GM21723 (cell line): Measurements from ENCODE around the gene GNAI2.

Source experiments
- ATAC-seq: cut with Tn5 transposase; IDR thresholded peaks from one replicate; pipeline ENCODE4 v1.9.1; 2021; ENCODE audit warnings: mild to moderate bottlenecking, moderate library complexity; ENCODE audit not compliant: unreplicated experiment

Gene GNAI2

DNA sequence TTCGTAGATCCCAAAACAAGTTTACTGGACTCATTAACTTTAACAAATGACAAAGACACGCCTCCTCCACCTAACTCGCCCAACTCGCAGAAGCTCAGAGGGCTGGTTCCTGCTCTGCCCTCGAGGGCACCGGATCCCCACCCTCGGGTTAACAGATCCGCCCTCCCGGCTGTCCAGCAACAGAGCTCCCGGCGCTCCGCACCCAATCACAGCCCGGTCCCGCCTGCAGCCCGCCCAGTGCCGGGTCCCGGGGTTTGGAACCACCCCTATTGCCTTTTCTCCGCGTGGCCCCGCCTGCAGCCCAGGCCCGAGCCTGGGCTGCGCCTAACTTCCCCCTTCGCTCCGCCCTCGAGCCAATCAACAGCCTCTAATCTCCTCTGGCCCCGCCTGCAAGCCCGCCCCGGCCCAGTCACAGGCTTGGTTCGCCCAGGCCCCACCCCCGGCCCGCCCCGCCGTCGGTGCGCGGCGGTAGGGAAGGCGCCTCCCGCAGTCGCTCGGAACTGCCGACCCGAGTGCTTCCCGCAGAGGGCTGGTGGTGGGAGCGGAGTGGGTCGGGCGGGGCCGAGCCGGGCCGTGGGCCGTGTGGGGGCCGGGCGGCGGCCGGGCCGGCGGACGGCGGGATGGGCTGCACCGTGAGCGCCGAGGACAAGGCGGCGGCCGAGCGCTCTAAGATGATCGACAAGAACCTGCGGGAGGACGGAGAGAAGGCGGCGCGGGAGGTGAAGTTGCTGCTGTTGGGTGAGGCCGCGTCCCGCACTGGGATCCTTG lies at the start of gene GNAI2:
Gene GNAI2, plus strand, starts transcription at position 489 of the 768 bp plus-strand sequence. Its CDS starts 132 bp downstream, at position 621.
- peak; percentile 93 for ATAC-seq

DNA sequence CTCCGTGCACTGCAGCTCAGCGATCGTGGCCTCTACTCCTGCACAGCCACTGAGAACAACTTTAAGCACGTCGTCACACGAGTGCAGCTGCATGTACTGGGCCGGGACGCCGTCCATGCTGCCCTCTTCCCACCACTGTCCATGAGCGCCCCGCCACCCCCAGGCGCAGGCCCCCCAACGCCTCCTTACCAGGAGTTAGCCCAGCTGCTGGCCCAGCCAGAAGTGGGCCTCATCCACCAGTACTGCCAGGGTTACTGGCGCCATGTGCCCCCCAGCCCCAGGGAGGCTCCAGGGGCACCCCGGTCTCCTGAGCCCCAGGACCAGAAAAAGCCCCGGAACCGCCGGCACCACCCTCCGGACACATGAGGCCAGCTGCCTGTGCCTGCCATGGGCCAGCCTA lies 48.3 kb upstream of the GNAI2 start:
- ATAC-seq: no peak

GRCh38 chr3:50189274-50189673 lies 46.7 kb upstream of the GNAI2 start:
- no peak for ATAC-seq

DNA sequence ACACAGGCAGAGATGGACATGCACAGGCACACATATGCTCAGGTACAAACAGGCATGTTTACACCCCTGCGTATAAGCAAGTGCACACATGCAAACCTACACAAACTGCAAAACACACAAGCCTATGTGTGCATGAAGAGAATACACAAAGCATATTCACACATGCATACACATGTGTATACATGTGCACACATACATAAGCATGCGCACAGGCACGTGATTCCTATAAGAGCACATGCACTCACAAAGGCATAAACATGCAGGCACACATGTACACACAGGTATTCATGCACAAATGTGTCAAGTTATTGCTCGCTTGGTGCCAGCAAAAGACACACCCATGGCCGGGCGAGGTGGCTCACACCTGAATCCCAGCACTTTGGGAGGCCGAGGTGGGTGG lies 46.0 kb upstream of the GNAI2 start:
- no peak for ATAC-seq

GRCh38 chr3:50190936-50191660 lies 44.9 kb upstream of the GNAI2 start, which contains the start of gene GNAT1:
GNAT1 (plus strand) TSS chr3:50191610; CDS start chr3:50191726, 116 bp downstream.
- no peak for ATAC-seq

GRCh38 chr3:50192124-50192523 lies 43.9 kb upstream of the GNAI2 start:
- no peak for ATAC-seq

GRCh38 chr3:50192689-50193141 lies 43.3 kb upstream of the GNAI2 start:
- no peak for ATAC-seq

- no peak for ATAC-seq
Measured at GRCh38 chr3:50193286-50193685, 42.7 kb upstream of the GNAI2 start.

DNA sequence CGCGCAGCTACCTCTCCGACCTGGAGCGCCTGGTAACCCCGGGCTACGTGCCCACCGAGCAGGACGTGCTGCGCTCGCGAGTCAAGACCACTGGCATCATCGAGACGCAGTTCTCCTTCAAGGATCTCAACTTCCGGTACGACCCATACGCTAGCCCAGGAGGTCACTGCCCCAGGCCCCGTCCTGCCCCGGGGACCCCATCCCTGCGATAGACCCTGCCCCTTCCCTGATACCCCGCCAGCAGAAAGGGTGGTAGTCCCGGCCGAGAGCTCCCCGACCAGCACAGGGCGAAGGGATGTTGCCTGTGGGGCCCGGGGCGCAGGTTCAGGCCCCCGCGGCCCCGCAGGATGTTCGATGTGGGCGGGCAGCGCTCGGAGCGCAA lies 42.3 kb upstream of the GNAI2 start:
- ATAC-seq: no peak

GRCh38 chr3:50194128-50194902 lies 41.7 kb upstream of the GNAI2 start:
- ATAC-seq: peak; percentile 72

DNA sequence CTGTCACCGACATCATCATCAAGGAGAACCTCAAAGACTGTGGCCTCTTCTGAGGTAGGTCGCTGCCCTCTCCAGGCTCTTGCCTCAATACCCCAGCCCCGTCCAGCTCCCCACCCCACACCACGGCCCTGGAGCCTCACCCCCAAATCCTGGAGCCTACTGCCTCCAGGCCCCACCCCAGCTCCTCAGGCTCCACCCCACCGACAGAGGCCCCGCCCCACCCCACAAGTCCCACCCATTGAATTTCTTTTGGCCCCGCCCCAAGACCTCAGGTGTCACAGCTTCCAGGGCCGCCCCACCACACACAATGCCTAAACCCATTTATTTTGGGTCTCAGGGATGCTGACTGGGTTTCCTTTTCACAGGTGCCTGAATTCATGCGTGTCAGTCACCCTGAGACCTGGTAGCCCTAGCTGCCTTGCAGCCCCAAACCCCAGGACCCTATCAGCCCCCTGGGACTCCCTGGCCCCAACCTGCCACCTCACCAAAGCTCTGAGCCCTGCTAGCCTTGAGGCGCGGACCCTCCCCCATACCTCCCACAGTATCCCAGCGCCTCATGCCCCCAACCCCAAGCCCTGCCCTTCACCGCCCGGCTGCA lies 41.0 kb upstream of the GNAI2 start:
- peak; percentile 36 for ATAC-seq

- ATAC-seq: no peak
Measured at GRCh38 chr3:50195501-50196252, 40.3 kb upstream of the GNAI2 start.

- no peak for ATAC-seq
Measured at GRCh38 chr3:50196253-50196801, 39.7 kb upstream of the GNAI2 start.

DNA sequence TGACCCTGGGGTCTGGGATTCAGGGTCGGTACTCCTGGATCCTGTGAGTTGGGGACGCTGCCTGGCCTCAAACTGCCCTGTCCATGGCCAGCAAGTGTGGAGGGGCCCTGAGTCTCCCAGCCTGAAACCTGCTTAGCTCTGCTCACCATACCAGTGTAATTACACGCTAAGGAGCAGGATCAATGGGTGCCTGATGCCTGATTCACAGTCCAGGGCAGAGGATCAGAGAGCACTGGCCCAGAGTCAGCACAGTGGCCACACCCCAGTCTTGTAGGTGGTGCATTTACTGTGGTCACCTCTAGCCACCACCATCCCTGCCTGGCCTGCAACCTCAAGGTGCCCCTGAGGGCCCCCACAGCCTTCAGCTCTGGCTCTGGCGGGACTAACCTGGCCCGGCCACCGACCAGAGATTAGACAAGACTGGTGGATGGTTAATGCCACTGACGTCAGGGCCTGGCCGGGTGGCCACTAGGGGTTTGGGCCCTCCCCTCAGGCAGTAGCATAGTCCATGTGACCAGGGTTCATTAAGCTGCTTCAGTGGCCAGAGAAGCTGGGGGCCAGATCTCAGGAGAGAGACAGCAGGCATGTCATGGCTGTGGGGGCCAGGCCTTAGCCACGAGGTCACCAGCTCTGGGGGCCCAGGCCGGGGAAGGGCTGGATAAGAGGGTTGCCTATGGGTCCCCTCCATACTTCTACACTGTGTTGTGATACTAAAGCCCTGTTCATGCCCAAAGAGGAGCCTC lies 34.3 kb upstream of the GNAI2 start:
- no peak for ATAC-seq

DNA sequence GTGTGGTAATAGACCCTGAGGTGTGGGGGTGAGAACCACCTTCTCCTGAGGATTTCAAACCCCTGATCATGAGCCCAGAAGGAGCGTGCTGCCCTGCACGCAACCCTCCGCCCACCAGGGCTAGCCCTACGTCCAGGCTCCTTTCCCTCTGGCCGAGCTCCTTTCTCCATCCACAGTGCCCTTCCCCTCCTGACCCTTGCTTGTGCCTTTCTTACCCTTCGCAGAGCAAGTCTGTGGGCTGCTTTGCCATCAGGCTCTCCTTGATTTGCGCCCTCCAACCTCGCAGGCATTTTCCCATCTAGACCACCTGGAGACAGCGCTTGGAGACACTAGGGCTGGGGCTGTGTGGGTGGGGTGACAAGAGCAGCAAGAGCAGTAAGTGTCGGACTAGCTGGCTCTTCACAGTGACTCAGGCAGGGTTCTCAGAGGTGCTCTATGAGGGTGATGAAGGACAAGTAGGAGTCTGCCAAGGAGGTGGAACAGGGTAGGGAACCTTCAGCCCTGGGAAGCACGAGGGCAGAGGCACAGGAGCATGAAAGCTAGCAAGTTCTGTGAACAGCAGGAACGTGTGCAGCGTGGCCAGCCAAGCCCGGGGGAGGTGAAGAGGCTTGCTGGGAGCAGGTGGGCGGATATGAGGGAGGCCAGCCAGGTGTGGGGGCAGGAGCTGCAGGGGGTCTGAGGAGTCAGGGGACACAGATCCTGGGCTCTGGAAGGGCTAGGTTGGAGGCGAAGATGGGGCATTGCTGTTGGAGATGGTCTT lies 33.5 kb upstream of the GNAI2 start:
- no peak for ATAC-seq

- no peak for ATAC-seq
Measured at GRCh38 chr3:50203113-50203808, 32.7 kb upstream of the GNAI2 start.

DNA sequence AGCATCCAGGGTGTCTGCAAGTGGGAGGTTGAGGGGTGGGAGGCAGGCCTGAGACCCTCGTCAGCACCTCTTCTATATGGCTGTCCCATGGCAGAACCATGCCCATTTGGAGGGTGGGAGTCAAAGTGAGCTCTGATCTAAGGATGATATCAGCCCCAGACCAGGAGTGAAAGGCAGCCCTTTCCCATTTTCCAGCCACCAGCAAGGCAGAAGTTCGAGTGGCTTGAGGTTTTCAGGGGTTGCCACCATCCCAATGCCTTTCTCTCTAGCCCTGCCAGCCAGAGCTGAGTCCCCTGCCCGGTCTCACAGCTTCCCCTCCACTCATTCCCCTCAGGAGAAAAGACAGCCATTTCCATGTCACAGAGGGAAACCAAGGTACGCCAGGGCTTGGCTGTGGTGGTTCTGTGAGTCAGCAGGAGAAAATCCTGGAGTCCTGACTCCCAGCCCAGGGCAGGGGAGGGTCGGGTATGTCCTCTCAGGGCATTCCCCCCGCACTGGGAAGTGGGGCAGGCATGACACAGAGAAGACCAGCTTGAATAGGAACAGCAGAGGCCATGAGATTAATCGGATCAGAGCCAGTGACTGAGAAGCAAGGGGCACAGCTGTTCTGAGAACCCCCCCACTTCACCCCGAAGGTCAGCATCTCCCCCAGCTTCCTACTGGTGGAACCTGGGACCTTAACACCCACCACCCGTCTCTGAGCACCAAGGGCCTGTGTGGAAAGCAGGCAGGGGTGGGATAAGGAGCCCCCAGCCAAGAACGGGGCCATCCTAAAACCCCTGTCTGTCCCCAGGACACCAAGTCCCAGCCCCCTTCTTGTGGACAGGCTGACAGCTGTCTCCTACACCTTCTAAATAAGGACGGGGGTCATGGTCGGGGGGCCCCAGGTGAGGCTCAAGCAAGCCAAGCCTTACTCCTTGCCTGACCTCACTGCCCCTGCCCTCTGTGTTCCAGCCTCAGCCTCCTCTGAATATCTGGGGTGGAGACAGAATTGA lies 31.9 kb upstream of the GNAI2 start:
- no peak for ATAC-seq
